HCT116 (cell line): ENCODE measurements around the gene ROS1.

Source experiments
- EZH2 ChIP-seq: fragments of 200-600 bp; sonication (generic); IDR thresholded peaks from 2 replicates; pipeline ENCODE4 v1.6.1; 2017; ENCODE audit warnings: antibody characterized with exemption, mixed run types
- EZH2phosphoT487 ChIP-seq: fragments of 200-600 bp; IDR thresholded peaks from 2 replicates; pipeline ENCODE4 v1.6.1; 2018; ENCODE audit warnings: antibody characterized with exemption, borderline replicate concordance
- JUND ChIP-seq: IDR thresholded peaks from 2 replicates; pipeline ENCODE4 v1.6.1; 2012
- POLR2A ChIP-seq: IDR thresholded peaks from 2 replicates; pipeline ENCODE4 v1.7.0; 2011; ENCODE audit warnings: borderline replicate concordance; ENCODE audit not compliant: insufficient read depth, insufficient read length; ENCODE audit errors: extremely low read depth
- POLR2AphosphoS5 ChIP-seq: IDR thresholded peaks from 2 replicates; pipeline ENCODE4 v1.6.1; 2011; ENCODE audit warnings: mild to moderate bottlenecking, low read depth, low read length, moderate library complexity
- ZNF274 ChIP-seq: fragments of 200-500 bp; sonication (Bioruptor generic); IDR thresholded peaks from 2 replicates; pipeline ENCODE4 v1.6.1; 2014; ENCODE audit warnings: mild to moderate bottlenecking, low read depth, low read length, inconsistent platforms
- TF ChIP-seq, protein P1 (sequence below): IDR thresholded peaks from 2 replicates; pipeline ENCODE4 v1.6.1; 2012
- TF ChIP-seq, protein P2 (sequence below), 3 experiments: fragments of 200-600 bp in 1 of 3; sonication (generic) in 1 of 3; IDR thresholded peaks in 2 of 3; conservative IDR thresholded peaks in 1 of 3; 2 replicates each; pipeline ENCODE4 v1.5.1; 2012 to 2017; ENCODE audit warnings: low read depth in 2 of 3, low read length in 2 of 3, antibody characterized with exemption in 1 of 3, borderline replicate concordance in 1 of 3, control low read depth in 1 of 3, mild to moderate bottlenecking in 1 of 3, mixed read lengths in 1 of 3, mixed run types in 1 of 3, moderate library complexity in 1 of 3; ENCODE audit not compliant: insufficient read depth in 1 of 3

DNA sequence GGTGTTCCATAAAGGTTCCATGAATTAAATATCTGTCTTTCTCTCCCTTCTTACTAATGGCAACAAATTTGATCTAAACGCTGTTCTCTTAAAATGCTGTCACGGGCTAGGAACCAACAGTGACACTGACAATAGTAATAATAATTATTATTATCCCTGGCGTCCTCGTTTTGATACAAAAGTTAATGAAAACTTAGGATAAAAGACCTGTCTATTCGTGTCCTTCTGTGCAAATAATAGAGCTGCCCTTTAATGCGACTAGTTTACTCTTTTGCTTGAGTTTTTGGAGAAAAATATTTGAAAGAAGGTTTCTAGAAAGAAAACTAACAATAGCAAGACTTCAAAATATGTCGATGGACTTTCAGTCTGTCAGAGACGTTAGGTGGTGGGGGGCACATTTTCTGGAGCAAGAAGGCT is 156.1 kb downstream of the ROS1 start:
- TF ChIP-seq, protein P1, sequence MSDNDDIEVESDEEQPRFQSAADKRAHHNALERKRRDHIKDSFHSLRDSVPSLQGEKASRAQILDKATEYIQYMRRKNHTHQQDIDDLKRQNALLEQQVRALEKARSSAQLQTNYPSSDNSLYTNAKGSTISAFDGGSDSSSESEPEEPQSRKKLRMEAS, result no peak
- TF ChIP-seq, protein P2, sequence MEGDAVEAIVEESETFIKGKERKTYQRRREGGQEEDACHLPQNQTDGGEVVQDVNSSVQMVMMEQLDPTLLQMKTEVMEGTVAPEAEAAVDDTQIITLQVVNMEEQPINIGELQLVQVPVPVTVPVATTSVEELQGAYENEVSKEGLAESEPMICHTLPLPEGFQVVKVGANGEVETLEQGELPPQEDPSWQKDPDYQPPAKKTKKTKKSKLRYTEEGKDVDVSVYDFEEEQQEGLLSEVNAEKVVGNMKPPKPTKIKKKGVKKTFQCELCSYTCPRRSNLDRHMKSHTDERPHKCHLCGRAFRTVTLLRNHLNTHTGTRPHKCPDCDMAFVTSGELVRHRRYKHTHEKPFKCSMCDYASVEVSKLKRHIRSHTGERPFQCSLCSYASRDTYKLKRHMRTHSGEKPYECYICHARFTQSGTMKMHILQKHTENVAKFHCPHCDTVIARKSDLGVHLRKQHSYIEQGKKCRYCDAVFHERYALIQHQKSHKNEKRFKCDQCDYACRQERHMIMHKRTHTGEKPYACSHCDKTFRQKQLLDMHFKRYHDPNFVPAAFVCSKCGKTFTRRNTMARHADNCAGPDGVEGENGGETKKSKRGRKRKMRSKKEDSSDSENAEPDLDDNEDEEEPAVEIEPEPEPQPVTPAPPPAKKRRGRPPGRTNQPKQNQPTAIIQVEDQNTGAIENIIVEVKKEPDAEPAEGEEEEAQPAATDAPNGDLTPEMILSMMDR (IDR thresholded peaks at IDR 0.05 in 2 of 3, conservative IDR thresholded peaks at IDR 0.05 in 1 of 3; ENCODE audit: borderline replicate concordance in 1 of 3, insufficient read depth in 1 of 3, low read depth in 2 of 3, low read length in 2 of 3), result no peak
- TF ChIP-seq JUND, result no peak
- TF ChIP-seq ZNF274, result no peak
- no peak for TF ChIP-seq POLR2A
- no peak for TF ChIP-seq POLR2AphosphoS5
- TF ChIP-seq EZH2, result no peak
- TF ChIP-seq EZH2phosphoT487, result no peak
